ENCODE data around the gene CSRNP3. TPM values are rescaled to one million over a fixed set of nuclear protein-coding genes. Genes with fewer than 3 reads are reported as not detected.

The CSRNP3 gene
- polyA plus RNA-seq, 1 donor (not counting 4 experiments of a cell fraction or from before 2014, with no cell fraction given): 0.87 TPM

DNA sequence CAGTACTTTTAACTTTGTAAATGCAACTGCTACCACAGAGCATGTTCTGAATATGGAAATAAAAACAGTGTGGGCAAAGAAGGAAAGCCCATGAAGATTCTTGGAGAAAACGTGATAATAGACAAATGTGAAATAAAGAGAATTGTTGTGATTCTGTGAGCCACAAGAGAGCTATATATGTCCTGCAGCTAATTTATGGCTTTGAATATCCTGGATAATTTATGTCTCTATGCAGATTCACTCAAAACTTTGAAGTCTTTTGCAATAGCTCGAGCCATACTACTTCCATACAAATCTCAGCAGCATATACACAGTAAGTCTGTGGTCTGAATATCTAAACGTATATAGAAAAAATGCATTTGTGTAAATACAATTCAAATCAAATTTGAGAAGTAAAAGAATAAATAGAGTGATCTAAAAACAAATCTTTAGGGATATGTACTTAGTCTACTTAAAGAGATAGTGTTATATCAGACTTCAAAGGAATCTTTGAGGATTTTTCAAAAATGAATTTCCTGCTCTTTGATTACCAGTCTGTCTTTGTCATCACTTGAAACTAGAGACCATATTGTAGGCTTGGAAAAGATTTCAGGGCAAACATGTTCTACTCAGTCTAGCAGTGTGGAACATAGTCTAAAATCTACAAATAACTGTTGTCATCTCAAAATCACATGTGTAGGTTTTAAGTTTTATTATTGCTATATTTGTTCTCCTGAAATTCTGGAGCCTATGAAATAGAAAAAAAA is 107.1 kb downstream of the CSRNP3 start:
- H2AFZ ChIP-seq (ENCODE audit: control insufficient read depth, low read length): no peak overlapping the region
- dilution Hi-C loops (cut with MboI; ENCODE audit: extremely low pct_ligation_motif_present, low sequenced_read_pairs): no loop called here

DNA sequence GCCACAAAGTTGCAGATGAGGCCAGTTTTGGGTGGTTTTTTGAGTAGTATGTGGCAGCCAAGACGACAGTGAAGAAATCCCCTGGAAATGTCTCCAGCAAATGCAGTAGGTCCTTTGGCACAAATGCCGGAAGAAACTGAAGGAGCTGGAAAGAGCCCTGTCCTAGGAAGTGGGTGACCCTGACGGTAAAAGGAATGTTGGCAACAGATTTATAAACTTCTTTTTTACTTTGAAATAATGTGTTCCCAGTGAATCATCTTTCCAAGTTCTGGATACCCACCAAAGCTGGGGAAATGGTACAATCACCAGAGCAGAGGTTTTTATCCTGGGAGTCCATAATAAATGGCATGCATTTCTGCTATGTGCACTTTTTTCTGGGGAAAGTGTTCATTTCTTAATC is 112.9 kb downstream of the CSRNP3 start:
- FAIRE-seq (no peak), DNase-seq (ENCODE audit: low read depth, low spot score) (no peak)
- no peaks in the 10 kb centered on the region for H3K4me1 ChIP-seq (ENCODE audit: control insufficient read depth, extremely low read depth, insufficient read depth, low read length)
- H3K4me2 ChIP-seq (ENCODE audit: control insufficient read depth, extremely low read depth, insufficient read depth, low read depth, low read length): no peak overlapping the region
- no peak overlapping the region for H3K4me3 ChIP-seq (ENCODE audit: control insufficient read depth in 2 of 3, extremely low read depth in 1 of 3, insufficient read depth in 2 of 3, low read depth in 1 of 3, low read length in 3 of 3)
- dilution Hi-C loops (cut with MboI; ENCODE audit: extremely low pct_ligation_motif_present, low sequenced_read_pairs): no loop called here
- H3K9ac ChIP-seq (ENCODE audit: control insufficient read depth, extremely low read depth, insufficient read depth, low read length): no peak overlapping the region
- no peaks in the 10 kb centered on the region for H3K9me1 ChIP-seq (ENCODE audit: control insufficient read depth, extremely low read depth, insufficient read depth, low read length)
- peak overlapping the region; percentile 3 for H2AFZ ChIP-seq (ENCODE audit: control insufficient read depth, low read length)
- no peak for TF ChIP-seq EZH2 (IDR thresholded peaks at IDR 0.05; ENCODE audit: low read length)
- TF ChIP-seq, protein P1, sequence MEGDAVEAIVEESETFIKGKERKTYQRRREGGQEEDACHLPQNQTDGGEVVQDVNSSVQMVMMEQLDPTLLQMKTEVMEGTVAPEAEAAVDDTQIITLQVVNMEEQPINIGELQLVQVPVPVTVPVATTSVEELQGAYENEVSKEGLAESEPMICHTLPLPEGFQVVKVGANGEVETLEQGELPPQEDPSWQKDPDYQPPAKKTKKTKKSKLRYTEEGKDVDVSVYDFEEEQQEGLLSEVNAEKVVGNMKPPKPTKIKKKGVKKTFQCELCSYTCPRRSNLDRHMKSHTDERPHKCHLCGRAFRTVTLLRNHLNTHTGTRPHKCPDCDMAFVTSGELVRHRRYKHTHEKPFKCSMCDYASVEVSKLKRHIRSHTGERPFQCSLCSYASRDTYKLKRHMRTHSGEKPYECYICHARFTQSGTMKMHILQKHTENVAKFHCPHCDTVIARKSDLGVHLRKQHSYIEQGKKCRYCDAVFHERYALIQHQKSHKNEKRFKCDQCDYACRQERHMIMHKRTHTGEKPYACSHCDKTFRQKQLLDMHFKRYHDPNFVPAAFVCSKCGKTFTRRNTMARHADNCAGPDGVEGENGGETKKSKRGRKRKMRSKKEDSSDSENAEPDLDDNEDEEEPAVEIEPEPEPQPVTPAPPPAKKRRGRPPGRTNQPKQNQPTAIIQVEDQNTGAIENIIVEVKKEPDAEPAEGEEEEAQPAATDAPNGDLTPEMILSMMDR (optimal IDR thresholded peaks at IDR 0.05 in 1 of 3, IDR thresholded peaks at IDR 0.05 in 1 of 3, conservative IDR thresholded peaks at IDR 0.05 in 1 of 3; ENCODE audit: extremely low read depth in 1 of 3, insufficient read depth in 2 of 3, low read length in 3 of 3): no peak
- no peaks in the 10 kb centered on the region for H3K79me2 ChIP-seq (ENCODE audit: control insufficient read depth, insufficient read depth, low read length)
- H3K9me3 ChIP-seq (ENCODE audit: control insufficient read depth, low read depth, low read length): no peaks in the 10 kb centered on the region
- H3K27me3 ChIP-seq (ENCODE audit: control insufficient read depth, extremely low read depth, insufficient read depth, low read length): no peaks in the 10 kb centered on the region
- no peaks in the 10 kb centered on the region for H3K36me3 ChIP-seq (ENCODE audit: control insufficient read depth in 2 of 2, extremely low read depth in 1 of 2, insufficient read depth in 2 of 2, low read length in 2 of 2)
- H4K20me1 ChIP-seq (ENCODE audit: control insufficient read depth, extremely low read depth, insufficient read depth, low read length): no peaks in the 10 kb centered on the region
- H3K27ac ChIP-seq (ENCODE audit: control insufficient read depth, insufficient read depth, low read length): no peak overlapping the region

More for the DNA sequence above, 107.1 kb downstream of the CSRNP3 start:
- Histone ChIP-seq H3K36me3 (ENCODE audit: control insufficient read depth in 2 of 2, extremely low read depth in 1 of 2, insufficient read depth in 2 of 2, low read length in 2 of 2) (no peaks in the 10 kb centered on the region), H3K4me3 (ENCODE audit: control insufficient read depth in 2 of 3, extremely low read depth in 1 of 3, insufficient read depth in 2 of 3, low read depth in 1 of 3, low read length in 3 of 3) (no peak overlapping the region), H3K9me3 (ENCODE audit: control insufficient read depth, low read depth, low read length) (no peaks in the 10 kb centered on the region), H3K4me2 (ENCODE audit: control insufficient read depth, extremely low read depth, insufficient read depth, low read depth, low read length) (no peak overlapping the region), H3K27ac (ENCODE audit: control insufficient read depth, insufficient read depth, low read length) (no peak overlapping the region), H3K27me3 (ENCODE audit: control insufficient read depth, extremely low read depth, insufficient read depth, low read length) (no peaks in the 10 kb centered on the region), H4K20me1 (ENCODE audit: control insufficient read depth, extremely low read depth, insufficient read depth, low read length) (no peaks in the 10 kb centered on the region), H3K79me2 (ENCODE audit: control insufficient read depth, insufficient read depth, low read length) (no peaks in the 10 kb centered on the region), H3K4me1 (ENCODE audit: control insufficient read depth, extremely low read depth, insufficient read depth, low read length) (no peaks in the 10 kb centered on the region), H3K9me1 (ENCODE audit: control insufficient read depth, extremely low read depth, insufficient read depth, low read length) (no peaks in the 10 kb centered on the region), H3K9ac (ENCODE audit: control insufficient read depth, extremely low read depth, insufficient read depth, low read length) (no peak overlapping the region)
- FAIRE-seq (no peak), DNase-seq (ENCODE audit: low read depth, low spot score) (no peak)
- TF ChIP-seq EZH2 (IDR thresholded peaks at IDR 0.05; ENCODE audit: low read length): no peak
- TF ChIP-seq, protein P1 (optimal IDR thresholded peaks at IDR 0.05 in 1 of 3, IDR thresholded peaks at IDR 0.05 in 1 of 3, conservative IDR thresholded peaks at IDR 0.05 in 1 of 3; ENCODE audit: extremely low read depth in 1 of 3, insufficient read depth in 2 of 3, low read length in 3 of 3): no peak
